NCI-H2107 (cell line): Measurements from ENCODE around the gene PSMC3.
A peak's percentile ranks its signal among the peaks of the same experiment; 100 is the strongest.

Experiments
- DNase-seq: peaks from one replicate; lab custom pipeline; 2025; lab: John Stamatoyannopoulos, UW

PSMC3 gene

GRCh38 chr11:47375546-47376085 is 50.6 kb downstream of the PSMC3 start:
- no peak for DNase-seq

GRCh38 chr11:47375020-47375419 is 51.2 kb downstream of the PSMC3 start:
- DNase-seq: no peak

DNA sequence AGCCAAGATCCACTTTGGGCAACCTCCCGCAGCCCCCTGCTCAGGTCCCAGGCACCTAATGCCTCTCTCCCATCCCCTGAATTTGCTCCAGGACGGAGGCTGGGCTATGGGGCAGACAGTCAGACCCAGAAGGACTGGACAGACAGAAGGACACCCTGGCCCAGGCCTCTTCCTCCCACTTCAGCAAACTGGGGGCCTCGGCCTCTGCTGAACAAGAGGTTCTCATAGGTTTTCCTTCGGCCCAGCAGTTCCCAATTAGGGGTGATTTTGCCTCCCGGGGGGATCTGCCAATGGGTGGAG is 51.6 kb downstream of the PSMC3 start:
- no peak for DNase-seq

DNA sequence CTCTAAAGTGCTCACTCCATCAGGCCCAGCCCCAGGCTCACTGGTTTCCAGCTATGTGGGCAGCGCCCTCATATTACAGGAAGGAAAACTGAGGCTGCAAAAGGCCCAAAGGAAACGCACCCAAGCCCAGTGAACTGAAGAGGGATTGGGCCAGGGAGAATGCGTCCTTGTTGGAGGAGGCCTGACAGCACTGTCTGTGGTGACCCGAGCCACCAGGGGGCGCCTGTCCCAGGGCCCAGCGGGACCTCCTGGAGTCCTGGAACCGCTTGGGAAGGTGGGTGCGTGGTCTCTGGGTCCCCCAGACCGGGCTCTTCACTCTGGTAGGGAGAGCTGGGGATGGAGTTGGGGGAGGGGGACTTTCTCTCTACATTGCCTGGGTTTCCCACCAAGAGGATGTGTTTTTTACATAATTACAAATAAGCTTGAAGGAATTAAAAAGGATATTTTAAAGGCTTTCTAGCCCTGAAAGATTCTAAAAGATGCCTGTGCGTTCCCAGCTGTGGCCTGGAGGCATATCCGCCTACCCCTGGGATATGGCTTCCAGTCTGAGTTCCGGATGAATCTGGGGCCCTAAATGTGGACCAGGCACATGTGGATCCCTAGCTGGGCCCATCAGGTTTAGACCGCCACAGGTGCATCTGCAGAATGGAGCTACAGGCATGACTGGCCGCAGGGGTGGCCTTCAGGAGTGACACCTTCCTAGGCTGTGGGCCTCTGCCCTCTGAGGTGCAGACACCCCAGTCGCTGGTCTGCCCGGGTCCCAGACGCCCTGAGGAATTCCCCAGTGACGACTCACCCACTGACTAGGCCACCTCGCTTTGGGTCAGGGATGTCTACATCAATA is 52.1 kb downstream of the PSMC3 start:
- peak; percentile 35 for DNase-seq

DNA sequence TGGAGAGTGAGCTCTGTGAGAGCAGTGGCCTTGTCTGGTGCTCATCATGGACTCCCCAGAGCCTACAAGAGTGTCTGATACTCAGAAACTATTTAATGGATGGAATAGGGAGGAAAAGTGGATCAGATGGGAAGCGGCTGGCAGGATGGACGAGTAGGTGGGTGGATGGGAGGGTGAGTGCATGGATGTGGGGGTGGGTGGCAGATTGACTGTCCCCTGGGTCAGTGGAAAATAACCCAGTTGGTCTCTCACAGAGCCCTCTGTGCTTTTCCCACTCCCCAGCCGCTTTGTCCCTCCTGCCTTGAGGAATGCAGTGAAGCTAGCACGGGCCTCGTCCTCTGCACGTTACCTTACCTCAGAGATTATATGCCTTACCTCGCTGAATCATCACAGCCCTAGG is 53.8 kb downstream of the PSMC3 start:
- DNase-seq: no peak

- DNase-seq: no peak
Observed at GRCh38 chr11:47369676-47370075, 56.6 kb downstream of the PSMC3 start.
